Astrocyte of the spinal cord (primary cell): ENCODE results near the gene ARHGEF7.
A peak's percentile ranks its signal among the peaks of the same experiment; 100 is the strongest.

Source experiments
- DNase-seq: peaks from one replicate; pipeline ENCODE4 v3.0.0; 2011; ENCODE audit warnings: low read depth, low spot score
- H3K4me3 ChIP-seq: 2 replicates; pipeline ENCODE4 v1.5.1; 2011; ENCODE audit warnings: low read depth, mild to moderate bottlenecking, low read length, moderate library complexity
- CTCF ChIP-seq: IDR thresholded peaks from 2 replicates; pipeline ENCODE4 v1.5.1; 2012; ENCODE audit warnings: low read depth, mild to moderate bottlenecking, low read length, inconsistent platforms
- in situ Hi-C: cut with HindIII; loops from 2 replicates; pipeline ENCODE4 v1.10.0; 2017; ENCODE audit warnings: low sequenced_read_pairs

The ARHGEF7 gene

DNA sequence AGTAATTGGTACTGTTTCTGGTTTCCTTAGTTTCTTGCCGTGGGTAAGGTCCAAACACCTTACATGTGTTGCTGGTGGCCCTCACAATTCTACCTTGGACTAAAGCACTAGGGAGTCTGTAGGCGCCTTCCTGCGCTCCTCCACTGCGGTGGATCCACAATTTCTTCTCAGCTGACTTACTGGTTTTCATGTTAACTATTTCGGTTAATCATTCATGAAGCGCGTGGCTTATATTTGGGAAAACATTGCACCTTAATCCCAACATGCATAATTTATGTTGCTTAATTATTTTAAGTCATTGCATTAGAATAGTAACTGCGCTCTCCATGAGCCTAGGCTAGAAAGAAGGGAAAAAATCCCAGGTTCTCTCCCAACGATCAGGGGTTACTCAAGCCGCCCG lies 37.7 kb downstream of the ARHGEF7 start:
- in situ Hi-C loops, result no loop called here
- TF ChIP-seq CTCF, result no peak
- DNase-seq, result no peak
- peak overlapping the region; percentile 68 for H3K4me3 ChIP-seq

DNA sequence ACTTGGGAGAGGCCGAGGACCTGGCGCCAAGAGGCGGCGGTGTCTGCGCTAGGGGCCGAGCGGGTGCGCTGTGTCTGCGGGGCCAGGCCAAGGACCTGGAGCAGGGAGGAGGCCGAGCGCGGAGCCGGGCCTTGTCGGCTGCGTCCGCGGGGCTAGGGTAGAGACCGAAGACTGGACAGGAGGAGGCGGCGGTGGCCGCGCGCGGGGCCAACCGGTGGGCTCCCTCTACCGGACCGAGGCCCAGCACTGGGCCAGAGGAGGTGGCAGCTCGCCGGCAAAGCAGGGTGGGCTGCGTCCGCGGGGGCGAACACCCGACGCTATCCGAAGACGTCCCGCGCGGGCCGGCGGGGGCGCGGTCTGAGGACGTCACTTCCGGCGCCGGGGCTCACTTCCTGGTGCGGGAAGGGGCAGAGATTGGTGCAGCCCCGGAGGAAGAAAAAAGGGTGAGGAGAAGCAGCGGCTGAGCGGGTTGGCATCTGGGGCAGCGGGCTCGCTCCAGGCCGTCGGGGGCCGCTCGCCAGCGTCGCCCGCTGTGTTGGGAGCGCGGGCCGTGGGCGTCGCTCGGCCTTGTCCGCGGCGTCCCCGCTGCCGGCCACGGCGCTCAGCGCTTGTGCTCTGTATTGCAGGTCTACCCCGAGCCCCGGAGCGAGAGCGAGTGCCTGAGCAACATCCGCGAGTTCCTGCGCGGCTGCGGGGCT lies 38.3 kb downstream of the ARHGEF7 start:
- H3K4me3 ChIP-seq, result peak overlapping the region; percentile 68
- TF ChIP-seq CTCF, result peak; percentile 20
- in situ Hi-C loops, result no loop called here

DNA sequence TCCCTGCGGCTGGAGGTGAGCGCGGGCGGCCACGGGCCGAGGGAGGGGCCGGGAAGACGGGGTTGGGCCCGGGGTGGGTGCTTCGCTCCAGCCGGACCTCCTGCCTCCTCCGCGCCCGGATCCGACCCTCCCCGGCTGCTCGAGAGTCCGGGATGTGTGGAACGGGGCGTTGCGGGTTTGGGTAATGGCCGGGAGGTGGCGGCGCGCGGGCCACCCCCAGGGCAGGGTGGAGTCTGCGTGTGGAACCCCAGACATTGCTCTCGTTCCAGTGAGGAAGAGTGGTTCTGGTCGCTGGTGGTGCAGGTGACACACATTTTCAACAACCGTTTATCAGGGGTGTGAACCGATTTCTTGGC lies 38.8 kb downstream of the ARHGEF7 start:
- in situ Hi-C loops, result no loop called here
- DNase-seq, result no peak
- TF ChIP-seq CTCF, result no peak
- peak overlapping the region; percentile 68 for H3K4me3 ChIP-seq

More for the DNA sequence above, 38.3 kb downstream of the ARHGEF7 start:
- peak; percentile 95 for DNase-seq

GRCh38 chr13:111156421-111156820 lies 41.3 kb downstream of the ARHGEF7 start:
- no peak for TF ChIP-seq CTCF
- in situ Hi-C loops, result no loop called here
- no peak for DNase-seq
- H3K4me3 ChIP-seq, result no peak overlapping the region

GRCh38 chr13:111158136-111158805 lies 43.2 kb downstream of the ARHGEF7 start:
- H3K4me3 ChIP-seq, result no peak overlapping the region
- no peak for TF ChIP-seq CTCF
- in situ Hi-C loops, result no loop called here
- peak; percentile 14 for DNase-seq

- H3K4me3 ChIP-seq, result no peak overlapping the region
- no peak for DNase-seq
- TF ChIP-seq CTCF, result no peak
- in situ Hi-C loops, result no loop called here
Observed at GRCh38 chr13:111159362-111160320, 44.5 kb downstream of the ARHGEF7 start.
